ENCODE data around the gene ARPC5.

Gene ARPC5

DNA sequence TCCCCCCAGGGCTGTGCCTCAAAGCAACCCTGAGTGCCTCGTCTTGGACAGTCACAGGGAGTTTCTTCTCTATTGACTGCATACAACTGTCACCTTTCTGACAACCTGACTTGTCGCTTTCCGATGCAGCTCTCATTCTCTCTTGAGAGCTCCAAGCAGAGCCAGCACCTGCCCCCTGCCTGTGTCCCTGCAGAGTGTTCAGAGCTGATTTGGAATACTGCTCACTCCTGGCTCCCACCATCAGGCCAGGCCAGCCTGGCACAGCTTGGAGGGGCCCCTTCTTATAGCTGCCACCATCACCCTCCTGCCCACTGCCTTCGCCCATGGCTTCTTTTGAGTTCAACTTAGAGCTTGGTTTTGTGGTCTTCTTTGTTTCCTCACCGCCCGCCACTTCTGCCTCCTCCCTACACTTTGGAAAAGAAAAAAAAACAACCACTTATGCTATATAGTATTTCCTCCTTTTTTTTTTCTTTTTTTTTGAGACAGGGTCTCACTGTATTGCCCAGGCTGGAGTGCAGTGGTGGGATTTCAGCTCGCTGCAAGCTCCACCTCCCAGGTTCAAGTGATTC, 57.6 kb downstream of the ARPC5 start:
- Histone ChIP-seq H3K4me3 (ENCODE audit: low read length) (no peak overlapping the region), H3K79me2 (ENCODE audit: control insufficient read depth, low read length) (no peaks in the 10 kb centered on the region), H3K27me3 (ENCODE audit: control insufficient read depth, low read length) (peaks cover 45% of the 10 kb centered on the region), H3K9me3 (ENCODE audit: control insufficient read depth, insufficient read depth, low read length) (no peaks in the 10 kb centered on the region), H3K36me3 (ENCODE audit: control insufficient read depth, low read length) (no peaks in the 10 kb centered on the region), H3K9me2 (replicated peaks; ENCODE audit: control insufficient read depth, low read length) (no peaks in the 10 kb centered on the region), H4K20me1 (ENCODE audit: control insufficient read depth, insufficient read depth, low read depth, low read length) (no peaks in the 10 kb centered on the region), H3K4me1 (ENCODE audit: control insufficient read depth, low read length) (peaks cover 11% of the 10 kb centered on the region), H3K4me2 (ENCODE audit: low read length) (no peak overlapping the region), H3F3A (ENCODE audit: control insufficient read depth, insufficient read depth) (no peaks in the 10 kb centered on the region), H3K27ac (ENCODE audit: low read depth, low read length) (no peak overlapping the region)
- TF ChIP-seq EZH2phosphoT487 (IDR thresholded peaks at IDR 0.05; ENCODE audit: borderline replicate concordance, low read length) = no peak
- TF ChIP-seq, protein P1, sequence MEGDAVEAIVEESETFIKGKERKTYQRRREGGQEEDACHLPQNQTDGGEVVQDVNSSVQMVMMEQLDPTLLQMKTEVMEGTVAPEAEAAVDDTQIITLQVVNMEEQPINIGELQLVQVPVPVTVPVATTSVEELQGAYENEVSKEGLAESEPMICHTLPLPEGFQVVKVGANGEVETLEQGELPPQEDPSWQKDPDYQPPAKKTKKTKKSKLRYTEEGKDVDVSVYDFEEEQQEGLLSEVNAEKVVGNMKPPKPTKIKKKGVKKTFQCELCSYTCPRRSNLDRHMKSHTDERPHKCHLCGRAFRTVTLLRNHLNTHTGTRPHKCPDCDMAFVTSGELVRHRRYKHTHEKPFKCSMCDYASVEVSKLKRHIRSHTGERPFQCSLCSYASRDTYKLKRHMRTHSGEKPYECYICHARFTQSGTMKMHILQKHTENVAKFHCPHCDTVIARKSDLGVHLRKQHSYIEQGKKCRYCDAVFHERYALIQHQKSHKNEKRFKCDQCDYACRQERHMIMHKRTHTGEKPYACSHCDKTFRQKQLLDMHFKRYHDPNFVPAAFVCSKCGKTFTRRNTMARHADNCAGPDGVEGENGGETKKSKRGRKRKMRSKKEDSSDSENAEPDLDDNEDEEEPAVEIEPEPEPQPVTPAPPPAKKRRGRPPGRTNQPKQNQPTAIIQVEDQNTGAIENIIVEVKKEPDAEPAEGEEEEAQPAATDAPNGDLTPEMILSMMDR (IDR thresholded peaks at IDR 0.05; ENCODE audit: low read depth, low read length, poor library complexity, severe bottlenecking) = no peak

DNA sequence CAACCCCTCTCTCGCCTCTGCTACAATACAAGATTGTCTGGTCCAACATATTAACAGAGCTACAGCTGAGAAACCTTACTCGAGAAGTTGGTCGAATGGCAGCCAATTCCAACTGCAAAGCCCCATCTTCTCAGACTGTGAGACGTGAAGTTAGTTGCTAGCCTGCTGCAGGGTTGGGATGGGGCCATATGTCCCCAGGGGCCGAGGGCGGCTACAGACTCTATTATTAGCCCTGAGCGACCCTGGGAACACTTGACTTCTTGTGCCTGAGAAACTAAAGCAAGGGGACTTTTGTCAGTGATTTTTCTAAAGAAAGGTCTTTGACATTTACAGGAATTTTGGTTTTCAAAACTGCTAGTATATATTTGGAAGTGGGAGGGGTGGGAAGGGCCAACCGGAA, 59.0 kb downstream of the ARPC5 start:
- H3F3A ChIP-seq (ENCODE audit: control insufficient read depth, insufficient read depth) = no peaks in the 10 kb centered on the region
- H4K20me1 ChIP-seq (ENCODE audit: control insufficient read depth, insufficient read depth, low read depth, low read length) = no peaks in the 10 kb centered on the region
- H3K36me3 ChIP-seq (ENCODE audit: control insufficient read depth, low read length) = no peaks in the 10 kb centered on the region
- H3K4me3 ChIP-seq (ENCODE audit: low read length) = no peak overlapping the region
- H3K9me2 ChIP-seq (replicated peaks; ENCODE audit: control insufficient read depth, low read length) = no peaks in the 10 kb centered on the region
- H3K4me2 ChIP-seq (ENCODE audit: low read length) = no peak overlapping the region
- peaks cover 37% of the 10 kb centered on the region for H3K27me3 ChIP-seq (ENCODE audit: control insufficient read depth, low read length)
- H3K79me2 ChIP-seq (ENCODE audit: control insufficient read depth, low read length) = no peaks in the 10 kb centered on the region
- no peaks in the 10 kb centered on the region for H3K9me3 ChIP-seq (ENCODE audit: control insufficient read depth, insufficient read depth, low read length)
- peaks cover 11% of the 10 kb centered on the region for H3K4me1 ChIP-seq (ENCODE audit: control insufficient read depth, low read length)
- H3K27ac ChIP-seq (ENCODE audit: low read depth, low read length) = no peak overlapping the region
- TF ChIP-seq, protein P1 (IDR thresholded peaks at IDR 0.05; ENCODE audit: low read depth, low read length, poor library complexity, severe bottlenecking) = no peak
- TF ChIP-seq EZH2phosphoT487 (IDR thresholded peaks at IDR 0.05; ENCODE audit: borderline replicate concordance, low read length) = no peak

DNA sequence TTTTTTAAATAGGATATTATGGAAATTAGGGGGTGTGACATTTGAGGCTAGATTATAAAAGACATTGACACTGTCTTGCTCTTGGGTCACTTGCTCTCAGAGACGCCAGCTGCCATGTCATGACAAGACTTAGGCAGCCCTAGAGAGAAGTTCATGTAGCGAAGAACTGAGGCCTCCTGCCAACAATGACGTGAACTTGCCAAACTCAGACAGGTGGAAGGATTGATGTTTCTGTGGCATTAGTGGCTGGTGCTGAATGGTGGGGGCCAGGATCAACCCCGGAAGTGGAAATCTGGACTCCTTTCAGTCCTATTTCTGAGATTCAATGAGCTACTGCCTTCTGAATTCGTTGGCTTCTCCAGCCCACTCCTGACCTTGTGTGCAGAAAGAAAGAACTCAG, 60.0 kb downstream of the ARPC5 start:
- Histone ChIP-seq H3K27me3 (ENCODE audit: control insufficient read depth, low read length) (peaks cover 42% of the 10 kb centered on the region), H4K20me1 (ENCODE audit: control insufficient read depth, insufficient read depth, low read depth, low read length) (no peaks in the 10 kb centered on the region), H3K4me3 (ENCODE audit: low read length) (no peak overlapping the region)

More for the DNA sequence above, 60.0 kb downstream of the ARPC5 start:
- no peak for TF ChIP-seq EZH2phosphoT487 (IDR thresholded peaks at IDR 0.05; ENCODE audit: borderline replicate concordance, low read length)
- TF ChIP-seq, protein P1 (IDR thresholded peaks at IDR 0.05; ENCODE audit: low read depth, low read length, poor library complexity, severe bottlenecking) = no peak
- Histone ChIP-seq H3K4me1 (ENCODE audit: control insufficient read depth, low read length) (peaks cover 8% of the 10 kb centered on the region), H3K27ac (ENCODE audit: low read depth, low read length) (no peak overlapping the region), H3K9me2 (replicated peaks; ENCODE audit: control insufficient read depth, low read length) (no peaks in the 10 kb centered on the region), H3K36me3 (ENCODE audit: control insufficient read depth, low read length) (no peaks in the 10 kb centered on the region), H3K4me2 (ENCODE audit: low read length) (no peak overlapping the region), H3K9me3 (ENCODE audit: control insufficient read depth, insufficient read depth, low read length) (no peaks in the 10 kb centered on the region), H3K79me2 (ENCODE audit: control insufficient read depth, low read length) (no peaks in the 10 kb centered on the region), H3F3A (ENCODE audit: control insufficient read depth, insufficient read depth) (no peaks in the 10 kb centered on the region)

Data from DOHH2 (cell line).